Endothelial cell (in vitro differentiated cells): Measurements from ENCODE around the gene NACAD. TPM values are rescaled to one million over a fixed set of nuclear protein-coding genes. Genes with fewer than 3 reads are reported as not detected.

Source experiments
- DNase-seq: peaks from one replicate; pipeline ENCODE4 v3.0.0; 2021; ENCODE audit warnings: low spot score
- H3K27ac Mint-ChIP-seq: one replicate; pipeline ENCODE4 v1.8.0; 2021; ENCODE audit warnings: mixed read lengths, inconsistent platforms; ENCODE audit not compliant: unreplicated experiment
- H3K27me3 Mint-ChIP-seq: one replicate; pipeline ENCODE4 v1.8.0; 2021; ENCODE audit warnings: mild to moderate bottlenecking, moderate library complexity, mixed read lengths, inconsistent platforms; ENCODE audit not compliant: unreplicated experiment
- H3K36me3 Mint-ChIP-seq: one replicate; pipeline ENCODE4 v1.8.0; 2021; ENCODE audit warnings: mild to moderate bottlenecking, low read depth, mixed read lengths, inconsistent platforms; ENCODE audit not compliant: unreplicated experiment
- H3K4me1 Mint-ChIP-seq: one replicate; pipeline ENCODE4 v1.8.0; 2021; ENCODE audit warnings: mild to moderate bottlenecking, mixed read lengths, inconsistent platforms; ENCODE audit not compliant: unreplicated experiment
- H3K4me3 Mint-ChIP-seq: one replicate; pipeline ENCODE4 v1.8.0; 2021; ENCODE audit warnings: mild to moderate bottlenecking, mixed read lengths, inconsistent platforms; ENCODE audit not compliant: unreplicated experiment
- H3K9me3 Mint-ChIP-seq: one replicate; pipeline ENCODE4 v1.8.0; 2021; ENCODE audit warnings: mixed read lengths, inconsistent platforms; ENCODE audit not compliant: unreplicated experiment
- total RNA-seq: library from RNA; stranded (reverse); fragmentation: NEBNext Ultra II Directional; extraction: Animal tissue kit (Norgen Biotek cat#: 25700); gene quantifications from one replicate; pipeline ENCODE4 v1.2.1, GENCODE V29; 2021; ENCODE audit not compliant: unreplicated experiment
- TF ChIP-seq, protein P1 (sequence below): fragments of 200-600 bp; sonication (generic); IDR thresholded peaks from one replicate; pipeline ENCODE4 v1.5.0; 2021; ENCODE audit warnings: antibody characterized with exemption; ENCODE audit not compliant: unreplicated experiment

NACAD gene
- total RNA-seq, 1 donor from 2014 or later: 3.5 TPM

DNA sequence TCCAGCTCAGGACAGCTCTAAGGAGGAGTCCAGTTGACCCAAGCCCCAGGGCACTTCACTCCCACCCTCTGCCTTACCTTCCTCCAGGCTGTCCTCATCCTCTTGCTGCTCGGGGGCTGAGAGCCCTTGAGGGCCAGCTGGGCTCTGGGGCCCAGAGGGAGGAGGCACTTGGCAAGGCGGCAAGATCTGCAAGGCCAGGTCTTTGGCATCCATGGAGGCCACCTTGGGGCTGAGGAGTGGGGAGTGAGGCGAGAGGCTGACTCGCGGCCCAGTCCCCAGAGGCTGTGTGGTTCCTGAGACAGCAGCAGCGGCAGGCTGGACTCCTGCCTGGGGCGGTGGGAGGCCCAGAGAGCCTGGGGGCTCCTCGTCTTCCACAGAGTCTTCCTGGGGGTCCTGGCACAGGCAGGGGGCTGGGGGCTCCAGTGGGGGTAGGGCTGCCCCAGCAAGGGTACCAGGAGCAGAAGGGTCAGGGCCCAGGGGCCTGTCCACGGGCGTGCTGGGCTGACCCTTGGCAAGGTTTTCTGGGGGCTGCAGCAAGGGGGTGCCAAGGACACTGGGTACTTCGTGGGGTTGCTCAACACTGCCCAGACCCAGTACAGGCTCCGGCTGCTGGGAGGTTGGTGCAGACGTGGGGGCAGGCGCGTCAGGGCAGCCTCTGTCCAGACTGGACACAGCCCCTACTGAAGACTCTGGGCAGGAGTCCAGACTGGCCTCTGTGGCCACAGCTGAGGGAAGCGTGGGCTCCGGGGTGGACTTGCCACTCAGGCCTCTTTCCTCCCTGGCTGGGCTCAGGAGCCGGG is 6.5 kb downstream of the NACAD start:
- Mint-ChIP-seq H3K27ac (no peak overlapping the region), H3K4me1 (no peaks in the 10 kb centered on the region), H3K27me3 (peaks cover 26% of the 10 kb centered on the region), H3K9me3 (no peaks in the 10 kb centered on the region), H3K4me3 (no peak overlapping the region), H3K36me3 (peaks cover 10% of the 10 kb centered on the region)
- no peak for DNase-seq
- TF ChIP-seq, protein P1, sequence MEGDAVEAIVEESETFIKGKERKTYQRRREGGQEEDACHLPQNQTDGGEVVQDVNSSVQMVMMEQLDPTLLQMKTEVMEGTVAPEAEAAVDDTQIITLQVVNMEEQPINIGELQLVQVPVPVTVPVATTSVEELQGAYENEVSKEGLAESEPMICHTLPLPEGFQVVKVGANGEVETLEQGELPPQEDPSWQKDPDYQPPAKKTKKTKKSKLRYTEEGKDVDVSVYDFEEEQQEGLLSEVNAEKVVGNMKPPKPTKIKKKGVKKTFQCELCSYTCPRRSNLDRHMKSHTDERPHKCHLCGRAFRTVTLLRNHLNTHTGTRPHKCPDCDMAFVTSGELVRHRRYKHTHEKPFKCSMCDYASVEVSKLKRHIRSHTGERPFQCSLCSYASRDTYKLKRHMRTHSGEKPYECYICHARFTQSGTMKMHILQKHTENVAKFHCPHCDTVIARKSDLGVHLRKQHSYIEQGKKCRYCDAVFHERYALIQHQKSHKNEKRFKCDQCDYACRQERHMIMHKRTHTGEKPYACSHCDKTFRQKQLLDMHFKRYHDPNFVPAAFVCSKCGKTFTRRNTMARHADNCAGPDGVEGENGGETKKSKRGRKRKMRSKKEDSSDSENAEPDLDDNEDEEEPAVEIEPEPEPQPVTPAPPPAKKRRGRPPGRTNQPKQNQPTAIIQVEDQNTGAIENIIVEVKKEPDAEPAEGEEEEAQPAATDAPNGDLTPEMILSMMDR: no peak

DNA sequence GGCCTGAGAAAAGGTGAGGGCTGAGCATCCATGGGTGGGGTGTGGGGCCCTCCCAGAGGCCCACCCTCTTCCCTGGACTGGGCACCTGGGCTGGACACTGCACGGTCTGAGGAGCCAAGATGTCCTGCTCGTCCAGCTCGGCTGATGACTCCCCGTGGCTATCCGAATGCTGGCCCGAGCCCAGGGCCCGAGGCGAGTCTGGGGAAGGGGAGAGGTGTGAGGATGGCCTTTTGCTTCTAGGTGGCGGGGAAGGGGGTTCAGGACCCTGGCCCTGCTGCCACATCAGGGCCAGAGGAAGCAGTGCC is 7.1 kb downstream of the NACAD start:
- no peaks in the 10 kb centered on the region for H3K4me1 Mint-ChIP-seq
- TF ChIP-seq, protein P1: no peak
- H3K36me3 Mint-ChIP-seq: peaks cover 10% of the 10 kb centered on the region
- H3K27me3 Mint-ChIP-seq: peaks cover 26% of the 10 kb centered on the region
- no peak for DNase-seq
- H3K27ac Mint-ChIP-seq: no peak overlapping the region
- H3K4me3 Mint-ChIP-seq: no peak overlapping the region
- no peaks in the 10 kb centered on the region for H3K9me3 Mint-ChIP-seq

DNA sequence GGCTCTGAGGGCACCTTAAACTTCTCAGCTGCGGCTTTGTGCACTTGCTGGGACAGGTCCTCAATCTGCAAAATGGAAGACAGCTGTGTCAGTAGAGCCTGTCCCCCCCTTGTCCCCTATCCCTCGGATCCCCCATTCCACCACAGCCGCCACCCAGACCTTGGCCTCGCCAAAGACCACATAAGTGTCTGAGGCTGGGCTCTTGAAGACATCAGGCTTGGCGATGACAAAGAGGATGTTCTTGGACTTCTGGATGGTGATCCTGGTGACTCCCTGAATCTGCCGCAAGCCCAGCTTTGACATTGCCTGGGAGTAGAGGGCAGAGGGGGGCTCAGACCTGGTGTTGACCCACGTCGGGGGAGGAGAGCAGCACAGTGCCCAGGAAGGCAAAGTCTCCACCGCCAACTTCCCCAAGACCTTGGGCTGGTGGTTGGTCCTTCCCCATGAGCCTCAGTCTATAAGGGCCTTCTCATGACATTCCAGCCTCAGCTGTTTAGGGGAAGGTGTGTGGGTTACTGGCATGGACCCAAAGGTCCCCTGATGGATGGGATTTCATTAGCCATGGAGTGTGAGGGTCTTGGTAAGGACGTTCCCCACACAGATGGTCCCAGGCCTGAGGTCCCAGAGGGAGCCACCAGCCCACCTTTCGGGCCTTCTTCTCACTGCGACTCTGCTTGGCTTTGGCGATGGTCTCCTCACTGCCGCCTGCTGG is 7.7 kb downstream of the NACAD start:
- H3K9me3 Mint-ChIP-seq: no peaks in the 10 kb centered on the region
- no peaks in the 10 kb centered on the region for H3K4me1 Mint-ChIP-seq
- H3K27me3 Mint-ChIP-seq: peaks cover 26% of the 10 kb centered on the region
- H3K36me3 Mint-ChIP-seq: peaks cover 10% of the 10 kb centered on the region
- TF ChIP-seq, protein P1: no peak
- no peak for DNase-seq
- H3K4me3 Mint-ChIP-seq: no peak overlapping the region
- peak overlapping the region; percentile 30 for H3K27ac Mint-ChIP-seq

DNA sequence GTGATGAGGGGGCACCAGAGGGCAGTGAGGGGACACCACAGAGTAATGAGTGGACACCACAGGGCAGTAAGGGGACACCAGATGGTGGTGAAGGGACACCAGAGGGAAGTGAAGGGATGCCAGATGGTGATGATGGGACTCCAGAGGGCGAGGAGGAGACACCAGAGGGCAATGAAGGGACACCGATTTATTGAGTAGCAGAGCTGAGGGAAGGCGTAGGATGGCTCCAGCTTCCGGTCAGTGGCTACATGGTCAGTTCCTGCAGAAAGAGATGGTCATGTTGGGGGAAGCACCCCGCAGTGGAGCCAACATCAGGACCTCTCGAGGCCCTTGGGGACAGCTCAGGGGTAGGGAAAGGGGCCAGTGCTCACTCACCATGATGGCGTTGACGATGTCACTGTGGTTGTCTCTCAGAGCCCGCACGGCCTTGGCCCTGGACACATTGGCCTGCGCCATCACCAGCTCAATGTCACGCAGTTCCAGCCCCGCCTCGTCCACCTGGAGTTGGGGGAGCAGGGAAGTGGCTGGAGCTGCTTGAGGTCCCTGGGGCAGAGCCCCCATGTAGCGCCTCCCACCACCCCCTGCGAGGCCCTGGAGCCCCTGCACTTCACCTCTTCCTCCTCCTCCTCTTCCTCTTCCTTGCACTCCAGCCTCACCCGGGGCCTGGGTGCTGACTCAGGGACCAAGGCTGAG is 8.4 kb downstream of the NACAD start:
- no peaks in the 10 kb centered on the region for H3K4me1 Mint-ChIP-seq
- H3K36me3 Mint-ChIP-seq: peaks cover 11% of the 10 kb centered on the region
- no peak overlapping the region for H3K4me3 Mint-ChIP-seq
- H3K9me3 Mint-ChIP-seq: no peaks in the 10 kb centered on the region
- no peak overlapping the region for H3K27ac Mint-ChIP-seq
- peaks cover 28% of the 10 kb centered on the region for H3K27me3 Mint-ChIP-seq
- TF ChIP-seq, protein P1: no peak
- DNase-seq: no peak
